HG03196 (cell line): ENCODE measurements around the gene PROK2.

Experiments used
- ATAC-seq: cut with Tn5 transposase; IDR thresholded peaks from one replicate; pipeline ENCODE4 v1.9.1; 2021; ENCODE audit not compliant: unreplicated experiment

The PROK2 gene

DNA sequence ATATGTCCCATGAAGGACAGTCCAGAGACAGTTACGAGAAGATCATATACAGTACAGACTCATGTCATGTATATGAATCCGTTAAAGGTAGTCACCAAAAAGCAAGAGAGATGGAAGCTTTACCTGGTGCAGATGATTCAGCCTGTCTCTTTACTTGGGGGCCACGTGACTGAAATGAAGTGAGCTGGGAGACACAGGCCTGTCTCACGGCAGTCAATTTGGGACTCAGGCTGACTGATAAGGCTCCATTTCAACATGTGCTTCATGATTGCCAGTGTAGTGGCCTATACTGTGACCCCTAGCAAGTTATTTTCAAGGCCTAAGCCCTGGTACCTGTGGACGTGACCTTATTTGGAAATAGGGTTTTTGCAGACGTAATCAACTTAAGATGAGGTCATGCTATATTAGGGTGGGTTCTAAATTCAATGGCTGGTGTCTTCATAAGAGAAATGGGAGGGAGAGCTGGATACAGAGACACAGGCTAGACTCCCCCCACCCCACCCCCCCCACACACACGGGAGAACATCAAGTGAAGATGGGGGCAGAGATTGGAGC is 3.0 kb upstream of the PROK2 start:
- no peak for ATAC-seq

DNA sequence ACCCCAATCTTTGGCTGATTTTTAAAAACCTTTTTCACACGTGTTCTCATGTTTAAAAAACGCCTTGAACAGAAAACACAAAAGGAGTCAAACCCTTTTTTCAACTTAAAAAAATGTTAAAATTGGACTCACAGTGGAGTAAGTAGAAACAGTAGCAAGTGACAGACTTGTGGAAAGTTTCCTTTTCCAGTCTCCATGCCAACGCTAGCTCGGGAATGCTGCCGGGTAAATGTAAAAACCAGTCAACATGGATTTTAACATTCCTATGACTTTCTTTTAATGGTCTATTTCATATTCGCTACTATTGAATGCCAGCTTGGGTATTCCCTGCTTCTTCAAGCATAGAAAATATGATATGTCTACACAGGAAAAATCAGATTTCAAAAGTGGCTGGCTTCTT is 1.6 kb upstream of the PROK2 start:
- ATAC-seq = no peak

DNA sequence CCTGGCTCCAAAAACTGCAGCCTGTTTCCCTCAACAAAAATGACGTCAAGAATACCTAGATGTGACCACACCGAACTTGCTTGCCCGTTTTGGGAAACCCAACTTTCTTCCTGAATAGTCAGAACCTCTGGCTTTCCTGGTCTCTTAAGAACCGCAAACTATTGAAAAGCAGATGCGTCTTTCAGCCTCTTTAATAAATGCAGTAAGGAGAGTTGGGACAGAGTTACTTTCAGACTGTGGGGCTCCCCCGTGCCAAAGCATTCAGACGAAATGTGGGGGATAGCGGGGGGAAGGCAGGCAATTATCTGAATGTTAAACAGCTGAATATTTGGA is 1.2 kb upstream of the PROK2 start:
- ATAC-seq = no peak

DNA sequence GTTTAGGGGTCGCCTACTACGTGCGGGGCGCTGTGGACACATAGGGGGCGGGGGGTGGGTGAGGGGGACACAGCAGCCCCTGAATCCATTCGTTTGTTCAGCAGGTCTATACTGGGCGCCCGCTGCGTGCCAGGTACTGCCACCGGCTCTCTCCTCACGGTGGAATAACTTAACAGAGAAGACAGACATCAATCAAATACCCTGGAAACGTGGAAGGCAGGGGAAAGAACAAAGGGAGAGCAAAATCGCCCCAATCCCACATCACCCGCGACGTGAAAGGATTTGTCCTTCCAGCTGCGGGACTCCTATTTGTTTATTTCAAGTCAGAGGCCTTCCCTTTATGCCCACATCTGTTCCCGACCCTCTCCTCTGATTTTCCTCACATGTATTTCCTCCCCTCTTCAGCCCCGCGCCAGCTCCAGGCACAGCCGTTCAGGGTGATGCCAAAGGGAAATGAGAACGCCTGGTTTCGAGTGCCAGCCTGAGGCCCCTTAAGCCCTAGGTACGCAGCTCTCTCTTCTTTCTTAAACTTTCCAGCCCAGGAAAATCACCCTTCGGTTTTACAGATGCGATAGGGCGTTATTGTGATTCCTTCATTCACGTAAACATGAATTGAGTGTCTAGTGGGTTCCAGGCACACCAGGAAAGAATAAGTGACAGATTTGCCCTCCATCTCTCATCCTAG is 726 bp upstream of the PROK2 start:
- ATAC-seq = no peak

DNA sequence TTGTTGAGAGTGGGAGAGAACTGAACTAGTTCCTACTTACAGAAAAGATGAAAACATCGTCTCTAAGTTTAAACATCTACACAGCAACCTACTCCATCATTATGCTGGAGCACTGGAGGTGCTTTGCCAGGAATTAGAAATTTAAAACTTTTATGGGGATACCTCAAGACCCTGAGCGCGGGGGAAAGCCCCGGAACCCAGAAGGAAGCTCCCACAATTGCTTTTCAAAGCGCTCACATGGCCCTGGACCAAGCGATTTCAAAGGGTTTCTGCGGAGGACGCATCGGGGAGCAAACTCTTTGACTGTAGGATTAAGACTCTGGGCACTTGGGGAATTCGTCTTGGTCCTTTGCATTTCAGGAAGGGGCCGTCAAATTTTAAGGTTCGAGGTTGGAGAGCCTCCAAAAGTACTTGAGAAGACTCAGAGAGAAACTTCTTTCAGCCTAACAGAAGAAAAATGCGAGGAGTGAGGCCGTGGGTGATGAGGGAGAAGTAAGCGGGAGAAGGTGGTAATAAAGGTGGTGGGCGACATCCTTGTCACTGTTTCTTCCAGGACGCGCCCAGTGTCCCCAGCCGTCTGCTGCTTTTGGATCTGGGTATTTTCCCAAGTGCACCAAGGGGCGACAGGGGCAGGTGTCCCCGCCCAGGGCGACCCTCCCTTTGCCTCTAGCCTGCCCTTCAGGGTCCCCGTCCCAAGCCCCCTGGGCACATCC is 591 bp downstream of the PROK2 start:
- no peak for ATAC-seq

DNA sequence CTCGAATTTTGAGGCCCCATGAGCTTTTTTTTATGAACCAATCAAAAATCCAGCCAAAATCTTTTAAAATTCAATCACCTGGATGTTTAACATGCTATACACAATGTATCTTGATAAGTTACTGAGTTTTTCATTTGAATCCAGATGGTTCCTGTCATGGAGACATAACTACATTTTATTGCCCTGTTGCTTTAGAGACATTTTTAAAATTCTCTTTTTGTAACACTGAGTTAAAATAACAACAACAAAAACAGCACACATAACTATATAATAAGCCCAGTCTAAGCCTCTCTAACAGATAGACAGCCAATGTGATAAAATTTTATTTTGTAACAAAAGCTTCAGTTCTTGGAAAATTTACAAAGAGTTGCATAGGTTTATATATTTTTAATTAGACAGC is 1.8 kb downstream of the PROK2 start:
- ATAC-seq = no peak

DNA sequence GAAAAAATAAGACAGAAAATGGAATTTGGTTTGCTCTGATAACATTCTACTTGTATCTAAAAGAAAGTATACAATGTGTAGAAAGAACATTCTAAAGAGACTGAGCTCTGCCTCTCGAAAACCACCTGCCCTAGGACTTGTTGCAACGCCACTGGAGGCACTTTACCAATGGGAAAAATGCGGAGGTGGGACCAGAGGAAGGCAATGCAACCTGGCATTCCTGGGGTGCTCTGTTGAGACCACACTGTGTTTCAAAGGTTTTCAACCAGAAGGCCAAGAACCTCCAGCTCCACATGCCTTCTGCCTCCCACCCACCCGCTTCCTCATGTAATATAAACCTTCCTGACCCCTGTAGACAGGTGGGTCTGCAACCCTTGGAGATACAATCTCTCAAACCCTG is 4.5 kb downstream of the PROK2 start:
- no peak for ATAC-seq

DNA sequence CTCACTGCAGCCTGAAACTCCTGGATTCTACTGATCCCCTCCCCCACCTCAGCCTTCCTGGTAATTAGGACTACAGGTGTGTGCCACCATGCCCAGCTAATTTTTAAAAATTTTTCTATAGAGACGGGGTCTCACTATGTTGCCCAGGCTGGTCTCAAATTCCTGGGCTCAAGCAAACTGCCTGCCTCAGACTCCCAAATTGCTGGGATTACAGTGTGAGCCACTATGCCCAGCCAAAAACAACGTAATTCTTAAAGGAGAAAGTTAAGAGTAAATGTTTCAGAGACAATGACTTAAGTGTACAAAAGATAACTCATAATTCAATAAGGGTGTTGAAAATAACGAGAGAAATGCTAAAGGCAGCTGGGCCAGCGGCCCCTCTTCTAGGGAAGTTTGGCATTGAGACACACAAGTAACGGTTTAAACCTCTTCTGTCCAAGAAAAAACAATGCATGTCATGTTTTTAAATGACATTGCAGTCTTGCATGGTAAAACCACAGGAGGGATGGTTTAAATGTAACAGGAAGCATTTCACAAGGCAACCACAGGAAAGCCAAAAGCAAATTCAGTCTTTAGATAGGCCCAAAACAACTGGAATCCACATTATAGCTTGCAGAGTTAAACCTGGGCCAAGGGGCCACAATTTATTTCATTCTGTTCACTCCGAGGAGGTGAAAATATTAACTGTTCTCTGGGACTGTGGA is 5.1 kb downstream of the PROK2 start:
- ATAC-seq = no peak

DNA sequence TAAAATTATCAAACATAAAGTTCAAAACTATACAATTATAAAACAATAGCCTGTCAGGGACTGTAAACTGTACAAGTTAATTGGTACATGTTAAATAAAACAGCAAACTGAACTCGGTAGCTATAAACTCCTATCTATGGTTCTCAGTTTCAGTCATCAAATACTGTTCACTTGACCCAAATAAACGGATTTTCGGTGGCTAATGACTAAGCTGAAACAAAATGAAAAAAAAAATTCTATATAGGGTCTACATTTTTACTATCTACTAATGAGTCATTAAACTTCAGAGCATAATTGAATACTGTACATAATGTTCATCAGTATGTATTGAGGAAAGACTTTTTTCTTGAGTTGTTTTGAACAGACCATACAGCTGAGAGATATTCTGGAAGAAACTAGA is 6.6 kb downstream of the PROK2 start:
- no peak for ATAC-seq

DNA sequence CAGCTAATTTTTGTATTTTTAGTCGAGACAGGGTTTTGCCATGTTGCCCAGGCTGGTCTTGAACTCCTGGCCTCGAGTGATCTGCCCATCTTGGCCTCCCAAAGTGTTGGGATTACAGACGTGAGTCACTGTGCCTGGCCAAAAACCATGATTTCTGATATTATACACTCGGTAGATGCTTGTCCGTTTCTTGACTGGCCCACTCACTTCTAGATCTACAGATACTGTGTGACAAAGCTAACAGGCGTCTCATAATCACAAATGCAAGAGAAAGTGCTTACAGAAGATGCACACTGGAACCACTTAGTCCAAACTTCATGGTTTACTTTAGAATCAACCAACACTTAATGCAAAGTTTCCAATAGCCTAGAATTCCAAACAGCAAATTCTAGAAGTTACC is 8.4 kb downstream of the PROK2 start:
- no peak for ATAC-seq

DNA sequence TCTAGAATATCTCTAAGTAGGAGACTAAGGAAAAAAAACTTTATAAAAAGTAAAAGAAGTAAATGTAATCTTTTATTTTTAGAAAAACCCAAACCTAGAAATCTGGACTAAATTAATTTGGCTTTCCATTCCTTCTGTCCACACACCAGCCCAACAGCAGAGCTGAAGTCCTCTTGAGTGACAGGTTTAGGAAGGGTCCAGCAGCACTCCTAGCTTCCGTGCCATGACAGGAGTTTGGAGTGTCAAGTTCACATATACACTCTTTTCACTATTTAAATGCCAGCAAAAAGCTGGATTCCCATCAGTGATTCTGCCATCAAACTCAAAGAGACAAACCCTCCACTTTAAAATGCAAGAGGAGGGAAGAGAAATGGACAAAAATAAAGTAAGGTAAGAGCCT is 13.1 kb downstream of the PROK2 start:
- ATAC-seq = no peak

DNA sequence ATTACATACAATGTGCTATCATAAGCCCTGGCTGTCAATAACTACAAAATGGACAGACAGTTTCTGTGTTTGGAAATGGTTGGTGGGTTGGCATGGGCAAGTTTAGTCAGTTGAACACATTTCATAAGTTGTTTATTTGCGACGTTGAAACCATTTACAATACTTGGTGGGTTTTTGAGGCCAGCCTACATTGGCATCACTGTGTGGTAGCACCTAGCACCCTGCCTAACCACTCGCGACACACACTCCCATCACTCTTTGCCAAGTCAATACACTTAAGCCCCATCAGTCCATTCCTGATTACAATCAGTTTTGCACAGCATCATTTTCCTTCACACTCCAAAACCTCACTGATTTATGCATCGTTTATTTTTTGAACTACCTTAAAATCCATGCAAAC is 13.8 kb downstream of the PROK2 start:
- no peak for ATAC-seq

DNA sequence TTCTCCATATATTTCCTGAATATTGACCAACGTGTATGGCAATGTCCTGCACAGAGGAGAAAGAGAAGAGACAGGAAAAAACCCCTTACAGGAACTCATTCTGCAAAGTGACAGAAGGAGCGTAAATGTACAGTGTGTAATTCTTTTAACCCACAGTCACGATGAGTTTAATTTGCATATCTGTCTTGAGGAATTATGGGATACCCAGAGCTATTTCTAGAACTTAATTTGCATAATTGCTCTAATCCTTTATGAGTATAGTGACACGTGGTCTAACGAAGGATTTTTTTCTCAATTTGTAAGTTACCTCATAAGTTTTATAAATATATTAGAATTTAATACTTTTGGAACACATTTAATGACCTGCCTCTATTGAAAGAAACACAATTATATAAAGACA is 21.5 kb downstream of the PROK2 start:
- no peak for ATAC-seq

DNA sequence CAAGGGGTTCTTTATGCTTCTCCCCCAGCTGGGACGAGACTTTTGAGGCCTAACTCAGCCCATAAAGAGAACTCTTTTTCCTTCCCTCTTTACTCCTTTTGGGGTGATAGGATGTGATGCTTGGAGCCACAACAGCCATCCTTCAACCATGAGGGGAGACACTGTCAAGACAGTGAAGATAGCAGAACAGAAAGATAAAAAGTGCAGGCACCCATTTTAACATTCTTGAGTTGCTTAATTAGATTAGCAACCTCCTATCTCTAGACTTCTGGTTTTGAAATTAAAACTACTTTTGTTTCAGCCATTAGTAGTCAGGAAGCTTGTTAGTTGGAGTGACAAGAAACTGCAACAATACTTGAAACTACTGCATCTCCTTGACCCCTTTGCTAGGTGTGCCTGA is 24.8 kb downstream of the PROK2 start:
- ATAC-seq = no peak

DNA sequence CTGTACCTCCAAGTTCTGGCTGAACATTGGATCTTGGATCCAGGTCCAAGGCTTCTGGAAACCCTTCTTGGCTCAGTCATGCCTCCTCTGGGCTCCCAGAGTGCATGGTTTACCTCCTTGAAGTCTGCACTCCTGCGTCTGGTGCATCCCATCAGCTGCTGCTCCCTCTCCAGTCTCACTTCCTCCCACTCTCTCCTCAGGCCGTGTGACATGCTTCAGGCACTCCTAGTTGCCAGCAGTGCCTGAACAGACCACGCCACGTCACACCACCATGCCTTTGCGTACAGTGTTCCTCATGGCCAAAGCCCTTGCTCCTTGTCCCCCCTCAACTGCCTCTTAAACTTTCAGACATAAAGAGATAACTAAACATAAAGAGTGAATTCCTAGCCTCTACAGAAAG is 25.5 kb downstream of the PROK2 start:
- no peak for ATAC-seq

DNA sequence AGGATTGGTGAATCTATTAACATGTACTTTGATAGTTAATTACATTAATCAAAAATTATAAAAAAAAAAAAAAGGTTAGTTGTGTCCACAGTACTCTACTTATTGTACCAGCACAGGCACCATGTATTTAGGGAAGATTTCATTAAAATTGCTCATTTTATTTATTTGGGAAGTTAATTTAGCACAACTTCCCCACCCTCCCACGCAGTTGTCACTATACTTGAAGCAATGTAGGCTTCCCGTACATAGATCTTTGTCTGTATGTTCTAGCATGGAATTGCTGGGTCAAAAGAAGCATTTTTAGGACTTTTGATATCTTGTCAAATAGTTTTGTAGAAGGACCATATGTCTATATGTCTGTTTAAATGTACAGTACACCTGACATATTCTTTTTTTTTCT is 26.9 kb downstream of the PROK2 start:
- ATAC-seq = no peak

DNA sequence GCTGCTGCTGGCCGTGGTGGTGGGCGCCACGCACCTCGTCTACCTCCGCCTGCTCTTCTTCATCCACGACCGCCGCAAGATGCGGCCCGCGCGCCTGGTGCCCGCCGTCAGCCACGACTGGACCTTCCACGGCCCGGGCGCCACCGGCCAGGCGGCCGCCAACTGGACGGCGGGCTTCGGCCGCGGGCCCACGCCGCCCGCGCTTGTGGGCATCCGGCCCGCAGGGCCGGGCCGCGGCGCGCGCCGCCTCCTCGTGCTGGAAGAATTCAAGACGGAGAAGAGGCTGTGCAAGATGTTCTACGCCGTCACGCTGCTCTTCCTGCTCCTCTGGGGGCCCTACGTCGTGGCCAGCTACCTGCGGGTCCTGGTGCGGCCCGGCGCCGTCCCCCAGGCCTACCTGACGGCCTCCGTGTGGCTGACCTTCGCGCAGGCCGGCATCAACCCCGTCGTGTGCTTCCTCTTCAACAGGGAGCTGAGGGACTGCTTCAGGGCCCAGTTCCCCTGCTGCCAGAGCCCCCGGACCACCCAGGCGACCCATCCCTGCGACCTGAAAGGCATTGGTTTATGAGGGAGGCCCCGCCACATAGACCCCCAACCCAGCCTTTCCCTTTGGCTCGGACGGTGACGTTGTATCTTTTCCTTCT is 30.2 kb downstream of the PROK2 start:
- ATAC-seq = no peak

DNA sequence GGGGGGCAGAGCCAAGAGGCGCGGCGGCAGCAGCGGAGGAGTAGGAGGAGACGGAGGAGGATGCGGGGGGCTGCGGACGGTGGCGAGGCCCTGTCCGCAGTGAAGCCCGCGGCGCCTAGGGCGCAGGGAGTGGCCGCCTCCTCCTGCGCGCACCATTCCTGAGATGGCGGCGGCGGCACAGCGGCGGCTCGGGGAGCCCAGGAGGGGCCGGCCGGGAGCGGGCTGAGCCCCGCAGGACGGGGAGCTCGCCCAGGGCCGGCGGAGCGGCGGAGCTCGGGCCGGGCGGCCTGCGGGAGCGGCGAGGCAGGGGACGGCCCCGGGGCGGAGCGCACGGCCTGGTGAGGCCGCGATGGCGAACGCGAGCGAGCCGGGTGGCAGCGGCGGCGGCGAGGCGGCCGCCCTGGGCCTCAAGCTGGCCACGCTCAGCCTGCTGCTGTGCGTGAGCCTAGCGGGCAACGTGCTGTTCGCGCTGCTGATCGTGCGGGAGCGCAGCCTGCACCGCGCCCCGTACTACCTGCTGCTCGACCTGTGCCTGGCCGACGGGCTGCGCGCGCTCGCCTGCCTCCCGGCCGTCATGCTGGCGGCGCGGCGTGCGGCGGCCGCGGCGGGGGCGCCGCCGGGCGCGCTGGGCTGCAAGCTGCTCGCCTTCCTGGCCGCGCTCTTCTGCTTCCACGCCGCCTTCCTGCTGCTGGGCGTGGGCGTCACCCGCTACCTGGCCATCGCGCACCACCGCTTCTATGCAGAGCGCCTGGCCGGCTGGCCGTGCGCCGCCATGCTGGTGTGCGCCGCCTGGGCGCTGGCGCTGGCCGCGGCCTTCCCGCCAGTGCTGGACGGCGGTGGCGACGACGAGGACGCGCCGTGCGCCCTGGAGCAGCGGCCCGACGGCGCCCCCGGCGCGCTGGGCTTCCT is 31.0 kb downstream of the PROK2 start, which contains the start of gene GPR27:
TSS of gene GPR27 (plus strand) at position 155 of the 909 bp plus-strand sequence. CDS start at position 350, 195 bp downstream.
- no peak for ATAC-seq

DNA sequence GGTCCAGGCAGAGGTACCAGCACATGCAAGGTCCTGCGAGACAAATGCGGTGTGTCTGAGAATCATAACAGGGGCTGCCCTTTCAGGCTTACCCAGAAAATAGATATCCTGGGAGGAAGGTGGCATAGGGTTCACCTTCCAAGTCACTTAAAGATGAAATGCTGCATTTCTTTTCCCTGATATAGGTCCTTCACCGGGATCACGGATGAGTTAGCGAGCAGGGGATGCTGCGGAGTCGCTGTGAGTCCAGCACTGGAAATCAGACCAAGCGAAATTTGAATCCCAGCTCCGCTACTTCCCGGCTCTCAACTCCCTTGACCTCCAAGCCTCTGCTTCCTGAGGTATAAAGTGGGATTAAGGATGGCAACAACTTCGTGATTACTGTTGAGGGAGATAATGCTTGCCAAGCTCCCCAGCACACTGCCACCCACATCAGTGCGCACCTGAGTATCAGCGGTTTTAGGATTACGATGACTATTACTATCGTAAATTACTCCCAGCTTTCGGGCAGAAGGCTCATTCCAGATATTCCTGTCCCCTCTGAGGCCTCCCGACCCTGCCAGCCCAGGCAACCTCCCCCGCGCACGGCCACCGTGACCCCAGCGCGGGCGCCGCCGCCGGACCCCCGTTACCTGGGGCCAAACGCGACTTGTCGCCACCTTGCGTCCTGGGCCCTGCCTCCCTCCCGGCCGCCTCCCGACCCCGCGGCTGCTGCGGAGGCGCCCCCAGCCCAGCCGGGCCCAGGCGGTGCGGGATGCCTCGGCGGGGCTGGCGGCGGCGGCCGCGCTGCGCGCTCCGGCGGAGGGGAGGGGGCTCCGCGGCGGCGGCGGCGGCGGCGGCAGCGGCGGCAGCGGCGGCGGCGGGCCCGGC is 31.9 kb downstream of the PROK2 start:
- no peak for ATAC-seq

DNA sequence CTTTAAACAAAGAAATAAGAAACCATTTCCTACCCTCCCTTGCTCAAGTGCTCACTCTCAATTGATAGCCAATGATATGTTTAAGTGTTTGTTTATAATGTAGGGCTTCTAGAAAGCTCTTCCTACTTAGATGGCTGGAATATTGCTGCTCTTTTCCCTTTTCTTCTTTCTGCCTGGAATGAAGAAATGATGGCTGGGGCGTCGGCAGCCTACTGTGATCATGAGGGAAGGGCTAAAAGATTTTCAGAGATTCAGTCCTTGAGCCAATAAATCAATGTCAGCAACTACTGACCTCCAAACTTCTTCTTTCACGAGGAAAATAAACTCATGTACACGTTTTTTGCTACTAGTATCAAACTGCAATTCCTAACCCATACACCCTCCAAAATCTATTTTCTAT is 33.3 kb downstream of the PROK2 start:
- ATAC-seq = no peak
